ENCODE results near the gene NRG4. TPM values are rescaled to one million over a fixed set of nuclear protein-coding genes. Genes with fewer than 3 reads are reported as not detected.

The NRG4 gene
- total and polyA plus RNA-seq, 9 of the 15 experiments (the other 6 are each of a cell fraction or from before 2014, with no cell fraction given), result 0.33 to 2.5 (median 0.76) TPM

GRCh38 chr15:76057332-76058000 is 45.2 kb upstream of the NRG4 start (continued):
- peak; percentile 38; the same call in 1 of the 2 replicates for TF ChIP-seq REST (IDR thresholded peaks at IDR 0.05; ENCODE audit: borderline replicate concordance)
- TF ChIP-seq REST (CRISPR knock-in tag; IDR thresholded peaks at IDR 0.05; ENCODE audit: low read depth), result no peak
